ENCODE measurements around the gene CACNB3.

The CACNB3 gene

DNA sequence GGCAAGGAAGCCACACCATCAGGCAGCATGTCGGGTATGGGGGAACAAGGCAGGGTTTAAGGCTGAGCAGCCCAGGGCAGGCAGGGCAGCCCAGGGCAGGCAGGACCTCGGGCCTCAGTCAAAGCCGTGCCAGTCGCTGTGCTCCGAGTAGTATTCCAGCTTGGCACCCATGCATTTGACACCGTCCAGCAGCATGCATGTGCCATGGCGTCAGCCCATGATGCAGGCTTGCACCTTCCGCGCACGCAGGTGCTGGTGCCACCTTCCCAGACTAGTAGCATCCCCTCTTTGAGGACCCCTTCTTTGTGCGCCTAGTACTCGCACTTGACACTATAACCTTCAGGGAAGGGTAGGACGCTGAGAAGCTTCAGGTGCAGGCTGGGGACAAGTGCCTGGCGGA, 17.8 kb upstream of the CACNB3 start:
- no peaks in the 10 kb centered on the region for H3F3A ChIP-seq (ENCODE audit: control insufficient read depth, insufficient read depth)
- no peaks in the 10 kb centered on the region for H3K9me2 ChIP-seq (replicated peaks; ENCODE audit: control insufficient read depth, low read length)
- H3K27ac ChIP-seq (ENCODE audit: low read depth, low read length): no peak overlapping the region
- H3K79me2 ChIP-seq (ENCODE audit: control insufficient read depth, low read length): no peaks in the 10 kb centered on the region
- no peaks in the 10 kb centered on the region for H3K9me3 ChIP-seq (ENCODE audit: control insufficient read depth, insufficient read depth, low read length)
- H3K27me3 ChIP-seq (ENCODE audit: control insufficient read depth, low read length): no peaks in the 10 kb centered on the region
- TF ChIP-seq, protein P1, sequence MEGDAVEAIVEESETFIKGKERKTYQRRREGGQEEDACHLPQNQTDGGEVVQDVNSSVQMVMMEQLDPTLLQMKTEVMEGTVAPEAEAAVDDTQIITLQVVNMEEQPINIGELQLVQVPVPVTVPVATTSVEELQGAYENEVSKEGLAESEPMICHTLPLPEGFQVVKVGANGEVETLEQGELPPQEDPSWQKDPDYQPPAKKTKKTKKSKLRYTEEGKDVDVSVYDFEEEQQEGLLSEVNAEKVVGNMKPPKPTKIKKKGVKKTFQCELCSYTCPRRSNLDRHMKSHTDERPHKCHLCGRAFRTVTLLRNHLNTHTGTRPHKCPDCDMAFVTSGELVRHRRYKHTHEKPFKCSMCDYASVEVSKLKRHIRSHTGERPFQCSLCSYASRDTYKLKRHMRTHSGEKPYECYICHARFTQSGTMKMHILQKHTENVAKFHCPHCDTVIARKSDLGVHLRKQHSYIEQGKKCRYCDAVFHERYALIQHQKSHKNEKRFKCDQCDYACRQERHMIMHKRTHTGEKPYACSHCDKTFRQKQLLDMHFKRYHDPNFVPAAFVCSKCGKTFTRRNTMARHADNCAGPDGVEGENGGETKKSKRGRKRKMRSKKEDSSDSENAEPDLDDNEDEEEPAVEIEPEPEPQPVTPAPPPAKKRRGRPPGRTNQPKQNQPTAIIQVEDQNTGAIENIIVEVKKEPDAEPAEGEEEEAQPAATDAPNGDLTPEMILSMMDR (IDR thresholded peaks at IDR 0.05; ENCODE audit: low read depth, low read length, poor library complexity, severe bottlenecking): no peak
- TF ChIP-seq EZH2phosphoT487 (IDR thresholded peaks at IDR 0.05; ENCODE audit: borderline replicate concordance, low read length): no peak
- no peaks in the 10 kb centered on the region for H3K4me1 ChIP-seq (ENCODE audit: control insufficient read depth, low read length)
- H4K20me1 ChIP-seq (ENCODE audit: control insufficient read depth, insufficient read depth, low read depth, low read length): no peaks in the 10 kb centered on the region
- H3K4me3 ChIP-seq (ENCODE audit: low read length): no peak overlapping the region
- no peak overlapping the region for H3K4me2 ChIP-seq (ENCODE audit: low read length)
- no peaks in the 10 kb centered on the region for H3K36me3 ChIP-seq (ENCODE audit: control insufficient read depth, low read length)

DNA sequence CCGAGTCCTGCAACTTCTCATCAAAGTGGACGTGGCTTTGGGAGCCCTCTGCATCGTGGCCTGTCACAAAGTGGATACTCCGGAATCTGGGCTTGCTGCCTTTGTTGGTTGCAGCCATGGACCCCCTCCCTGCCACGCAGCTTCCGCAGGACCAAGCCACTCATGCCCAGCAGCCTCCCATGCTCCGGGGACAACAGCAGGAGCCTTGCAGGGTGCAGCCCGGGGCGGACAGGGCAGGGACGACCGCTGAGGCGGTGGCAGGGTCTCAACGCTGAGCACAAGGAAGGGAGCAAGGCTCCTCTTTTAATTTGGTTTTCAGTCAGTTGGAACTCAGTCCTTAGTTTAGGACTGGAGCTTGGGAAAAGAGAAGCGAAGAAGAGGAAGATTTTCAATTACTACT, 17.3 kb upstream of the CACNB3 start:
- Histone ChIP-seq H4K20me1 (ENCODE audit: control insufficient read depth, insufficient read depth, low read depth, low read length) (no peaks in the 10 kb centered on the region), H3F3A (ENCODE audit: control insufficient read depth, insufficient read depth) (no peaks in the 10 kb centered on the region), H3K36me3 (ENCODE audit: control insufficient read depth, low read length) (no peaks in the 10 kb centered on the region), H3K27ac (ENCODE audit: low read depth, low read length) (no peak overlapping the region), H3K27me3 (ENCODE audit: control insufficient read depth, low read length) (no peaks in the 10 kb centered on the region), H3K9me2 (replicated peaks; ENCODE audit: control insufficient read depth, low read length) (no peaks in the 10 kb centered on the region), H3K79me2 (ENCODE audit: control insufficient read depth, low read length) (no peaks in the 10 kb centered on the region), H3K4me3 (ENCODE audit: low read length) (no peak overlapping the region), H3K4me1 (ENCODE audit: control insufficient read depth, low read length) (no peaks in the 10 kb centered on the region), H3K4me2 (ENCODE audit: low read length) (no peak overlapping the region), H3K9me3 (ENCODE audit: control insufficient read depth, insufficient read depth, low read length) (no peaks in the 10 kb centered on the region)
- TF ChIP-seq EZH2phosphoT487 (IDR thresholded peaks at IDR 0.05; ENCODE audit: borderline replicate concordance, low read length): no peak
- TF ChIP-seq, protein P1 (IDR thresholded peaks at IDR 0.05; ENCODE audit: low read depth, low read length, poor library complexity, severe bottlenecking): no peak

DNA sequence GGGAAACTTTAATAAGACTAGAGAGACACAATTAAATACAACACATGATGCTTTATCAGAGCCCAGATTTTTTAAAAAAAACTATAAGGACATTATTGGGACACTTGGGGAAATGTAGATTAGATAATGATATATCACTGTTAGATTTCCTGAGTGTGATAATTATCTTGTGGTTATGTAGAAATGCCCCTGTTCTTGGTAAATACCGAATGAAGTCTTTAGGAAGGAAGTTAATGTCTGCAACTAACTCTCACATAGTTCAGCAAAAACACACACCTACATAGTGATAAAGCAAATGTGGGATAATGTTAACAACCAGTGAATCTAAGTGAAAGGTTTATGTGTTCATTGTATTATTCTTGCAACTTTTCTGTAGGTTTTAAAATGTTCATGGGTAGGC, 14.6 kb upstream of the CACNB3 start:
- TF ChIP-seq, protein P1 (IDR thresholded peaks at IDR 0.05; ENCODE audit: low read depth, low read length, poor library complexity, severe bottlenecking): no peak
- TF ChIP-seq EZH2phosphoT487 (IDR thresholded peaks at IDR 0.05; ENCODE audit: borderline replicate concordance, low read length): no peak
- no peaks in the 10 kb centered on the region for H3K79me2 ChIP-seq (ENCODE audit: control insufficient read depth, low read length)
- no peaks in the 10 kb centered on the region for H3K27me3 ChIP-seq (ENCODE audit: control insufficient read depth, low read length)
- no peaks in the 10 kb centered on the region for H3K9me2 ChIP-seq (replicated peaks; ENCODE audit: control insufficient read depth, low read length)
- no peaks in the 10 kb centered on the region for H3K36me3 ChIP-seq (ENCODE audit: control insufficient read depth, low read length)
- no peaks in the 10 kb centered on the region for H4K20me1 ChIP-seq (ENCODE audit: control insufficient read depth, insufficient read depth, low read depth, low read length)
- no peaks in the 10 kb centered on the region for H3K4me1 ChIP-seq (ENCODE audit: control insufficient read depth, low read length)
- no peaks in the 10 kb centered on the region for H3K9me3 ChIP-seq (ENCODE audit: control insufficient read depth, insufficient read depth, low read length)
- no peak overlapping the region for H3K4me2 ChIP-seq (ENCODE audit: low read length)
- no peak overlapping the region for H3K4me3 ChIP-seq (ENCODE audit: low read length)
- H3F3A ChIP-seq (ENCODE audit: control insufficient read depth, insufficient read depth): no peaks in the 10 kb centered on the region
- no peak overlapping the region for H3K27ac ChIP-seq (ENCODE audit: low read depth, low read length)

DNA sequence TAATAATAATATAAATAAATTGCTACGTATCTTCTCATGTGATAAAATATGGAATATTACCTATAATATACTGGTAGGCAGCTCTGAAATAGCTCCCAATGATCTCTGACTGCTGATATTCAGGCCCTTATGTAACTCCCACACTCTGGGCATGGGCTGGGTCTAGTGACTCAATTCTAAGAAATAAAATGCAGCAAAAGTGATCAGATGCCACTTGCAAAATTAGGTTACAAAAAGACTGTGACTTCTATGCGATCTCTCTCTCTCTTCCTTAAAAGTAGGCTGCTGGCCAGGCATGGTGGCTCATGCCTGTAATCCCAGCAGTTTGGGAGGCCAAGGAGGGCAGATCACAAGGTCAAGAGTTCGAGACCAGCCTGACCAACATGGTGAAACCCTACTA, 10.3 kb upstream of the CACNB3 start:
- H3K36me3 ChIP-seq (ENCODE audit: control insufficient read depth, low read length): no peaks in the 10 kb centered on the region

More for the DNA sequence above, 10.3 kb upstream of the CACNB3 start:
- Histone ChIP-seq H3K9me3 (ENCODE audit: control insufficient read depth, insufficient read depth, low read length) (no peaks in the 10 kb centered on the region), H3K27me3 (ENCODE audit: control insufficient read depth, low read length) (no peaks in the 10 kb centered on the region; the same call in 1 of the 2 replicates), H3K79me2 (ENCODE audit: control insufficient read depth, low read length) (no peaks in the 10 kb centered on the region), H4K20me1 (ENCODE audit: control insufficient read depth, insufficient read depth, low read depth, low read length) (no peaks in the 10 kb centered on the region), H3K4me3 (ENCODE audit: low read length) (no peak overlapping the region), H3K27ac (ENCODE audit: low read depth, low read length) (no peak overlapping the region), H3K4me1 (ENCODE audit: control insufficient read depth, low read length) (no peaks in the 10 kb centered on the region), H3F3A (ENCODE audit: control insufficient read depth, insufficient read depth) (no peaks in the 10 kb centered on the region), H3K9me2 (replicated peaks; ENCODE audit: control insufficient read depth, low read length) (no peaks in the 10 kb centered on the region), H3K4me2 (ENCODE audit: low read length) (no peak overlapping the region)
- TF ChIP-seq, protein P1 (IDR thresholded peaks at IDR 0.05; ENCODE audit: low read depth, low read length, poor library complexity, severe bottlenecking): no peak
- TF ChIP-seq EZH2phosphoT487 (IDR thresholded peaks at IDR 0.05; ENCODE audit: borderline replicate concordance, low read length): no peak

All from DOHH2 (cell line).